HS-27A (cell line): Measurements from ENCODE around the gene ARID3A.
"Not testable (repeated sequence)": the region's sequence is repeated elsewhere in the genome, so short reads cannot be mapped to it uniquely, and the experiment has no call there.

Experiments
- DNase-seq: peaks from one replicate; pipeline ENCODE4 v3.0.0-alpha.2; 2012; ENCODE audit warnings: low read depth, missing footprints

ARID3A gene, protein sequence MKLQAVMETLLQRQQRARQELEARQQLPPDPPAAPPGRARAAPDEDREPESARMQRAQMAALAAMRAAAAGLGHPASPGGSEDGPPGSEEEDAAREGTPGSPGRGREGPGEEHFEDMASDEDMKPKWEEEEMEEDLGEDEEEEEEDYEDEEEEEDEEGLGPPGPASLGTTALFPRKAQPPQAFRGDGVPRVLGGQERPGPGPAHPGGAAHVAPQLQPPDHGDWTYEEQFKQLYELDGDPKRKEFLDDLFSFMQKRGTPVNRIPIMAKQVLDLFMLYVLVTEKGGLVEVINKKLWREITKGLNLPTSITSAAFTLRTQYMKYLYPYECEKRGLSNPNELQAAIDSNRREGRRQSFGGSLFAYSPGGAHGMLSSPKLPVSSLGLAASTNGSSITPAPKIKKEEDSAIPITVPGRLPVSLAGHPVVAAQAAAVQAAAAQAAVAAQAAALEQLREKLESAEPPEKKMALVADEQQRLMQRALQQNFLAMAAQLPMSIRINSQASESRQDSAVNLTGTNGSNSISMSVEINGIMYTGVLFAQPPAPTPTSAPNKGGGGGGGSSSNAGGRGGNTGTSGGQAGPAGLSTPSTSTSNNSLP

DNA sequence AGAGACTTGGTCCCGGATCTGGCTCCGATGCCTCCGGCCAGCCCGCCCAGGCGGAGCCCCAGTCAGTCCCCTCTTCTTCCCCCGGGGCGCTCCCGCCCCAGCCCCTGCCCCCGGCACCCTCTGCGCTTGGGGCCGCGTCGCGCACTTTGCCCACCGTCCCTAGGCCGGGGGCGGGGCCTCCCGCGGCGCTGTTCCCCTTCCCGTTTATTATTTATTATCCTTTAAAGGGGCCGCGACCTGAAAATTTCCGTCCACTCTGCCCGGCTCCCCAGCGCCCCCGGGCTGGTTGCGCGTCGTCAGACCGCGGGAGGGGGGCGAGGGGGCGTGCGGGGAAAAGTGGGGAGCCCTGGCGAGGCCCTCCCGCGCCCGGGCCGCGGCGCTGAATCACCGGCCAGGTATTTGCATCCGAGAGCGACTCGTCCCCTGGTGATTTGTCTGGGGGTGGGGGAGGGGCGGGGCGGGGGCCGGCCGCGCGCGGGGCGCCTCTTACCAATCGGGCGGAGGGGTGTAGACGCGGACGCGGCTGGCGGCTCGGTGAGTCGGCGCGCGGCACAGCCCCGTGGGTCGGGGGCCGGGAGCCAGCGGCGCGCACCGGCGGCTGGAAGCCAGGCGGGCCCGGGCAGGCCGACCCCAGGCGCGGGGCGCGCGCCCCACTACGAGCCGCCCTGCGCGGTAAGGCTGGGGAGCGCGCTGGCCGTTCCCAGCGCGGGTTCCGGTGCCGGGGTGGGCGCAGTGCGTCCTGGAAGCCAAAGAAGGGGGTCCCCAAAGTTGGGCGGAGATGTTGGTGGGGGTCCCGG is at the start of gene ARID3A:
TSS of gene ARID3A (plus strand) at position 510 of the 797 bp plus-strand sequence. CDS start 3,494 bp downstream, outside the sequence.
- DNase-seq, result peak; percentile 66

DNA sequence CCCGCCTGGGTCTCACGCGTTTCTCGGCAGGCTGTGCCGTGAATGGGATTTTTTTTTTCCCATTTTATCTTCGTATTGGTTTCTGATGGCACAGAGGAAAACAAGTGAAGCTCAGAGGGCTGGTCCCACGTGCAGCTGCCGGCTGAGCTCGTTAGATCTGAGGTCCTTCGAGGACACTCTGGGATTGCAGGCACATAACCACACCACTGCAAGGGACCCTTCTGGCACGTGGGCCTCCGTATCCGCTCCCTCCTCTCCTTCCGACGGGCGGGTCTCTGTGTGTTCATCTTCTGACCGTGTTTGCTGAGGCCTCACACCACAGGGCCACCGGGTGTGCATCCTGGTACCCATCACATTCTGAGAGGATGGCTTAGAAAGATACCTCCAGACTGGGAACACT is 49.7 kb upstream of the ARID3A start:
- DNase-seq, result no peak

DNA sequence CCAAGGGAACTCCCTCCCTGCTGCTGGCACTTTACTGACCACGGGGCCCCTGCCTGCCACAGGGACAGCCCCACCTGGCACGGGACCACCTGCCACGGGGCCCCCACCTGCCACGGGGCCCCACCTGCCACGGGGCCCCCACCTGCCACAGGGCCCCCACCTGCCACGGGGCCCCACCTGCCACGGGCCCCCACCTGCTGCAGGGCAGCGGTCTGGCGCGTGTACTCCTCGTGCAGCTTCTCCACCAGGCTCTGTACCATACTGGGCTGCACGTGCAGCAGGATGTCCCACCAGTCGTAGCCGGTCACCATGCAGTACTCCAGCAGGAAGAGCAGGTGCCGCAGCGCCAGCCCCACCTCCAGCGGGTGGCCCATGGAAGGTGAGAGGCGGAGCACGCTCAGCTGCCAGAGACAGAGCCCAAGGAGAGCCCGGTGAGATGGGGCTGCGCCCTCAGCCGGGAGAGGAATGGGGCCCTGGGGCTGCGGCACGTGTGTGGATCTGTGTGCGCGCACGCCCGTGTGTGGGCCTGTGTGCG is 49.0 kb upstream of the ARID3A start:
- no peak for DNase-seq

DNA sequence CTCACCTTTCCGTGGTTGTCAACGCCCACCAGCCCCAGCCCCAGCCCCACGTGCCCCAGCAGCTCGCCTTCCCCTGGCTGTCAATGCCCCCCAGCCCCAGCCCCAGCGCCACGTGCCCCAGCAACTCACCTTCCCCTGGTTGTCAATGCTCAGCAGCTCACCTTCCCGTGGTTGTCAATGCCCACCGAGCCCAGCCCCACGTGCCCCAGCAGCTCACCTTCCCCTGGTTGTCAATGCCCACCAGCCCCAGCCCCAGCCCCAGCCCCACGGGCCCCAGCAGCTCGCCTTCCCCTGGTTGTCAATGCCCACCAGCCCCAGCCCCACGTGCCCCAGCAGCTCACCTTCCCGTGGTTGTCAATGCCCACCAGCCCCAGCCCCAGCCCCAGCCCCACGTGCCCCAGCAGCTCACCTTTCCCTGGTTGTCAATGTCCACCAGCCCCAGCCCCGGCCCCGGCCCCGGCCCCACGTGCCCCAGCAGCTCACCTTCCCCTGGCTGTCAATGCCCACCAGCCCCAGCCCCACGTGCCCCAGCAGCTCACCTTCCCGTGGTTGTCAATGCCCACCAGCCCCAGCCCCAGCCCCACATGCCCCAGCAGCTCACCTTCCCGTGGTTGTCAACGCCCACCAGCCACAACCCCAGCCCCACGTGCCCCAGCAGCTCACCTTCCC is 47.7 kb upstream of the ARID3A start:
- DNase-seq, result not testable (repeated sequence)

DNA sequence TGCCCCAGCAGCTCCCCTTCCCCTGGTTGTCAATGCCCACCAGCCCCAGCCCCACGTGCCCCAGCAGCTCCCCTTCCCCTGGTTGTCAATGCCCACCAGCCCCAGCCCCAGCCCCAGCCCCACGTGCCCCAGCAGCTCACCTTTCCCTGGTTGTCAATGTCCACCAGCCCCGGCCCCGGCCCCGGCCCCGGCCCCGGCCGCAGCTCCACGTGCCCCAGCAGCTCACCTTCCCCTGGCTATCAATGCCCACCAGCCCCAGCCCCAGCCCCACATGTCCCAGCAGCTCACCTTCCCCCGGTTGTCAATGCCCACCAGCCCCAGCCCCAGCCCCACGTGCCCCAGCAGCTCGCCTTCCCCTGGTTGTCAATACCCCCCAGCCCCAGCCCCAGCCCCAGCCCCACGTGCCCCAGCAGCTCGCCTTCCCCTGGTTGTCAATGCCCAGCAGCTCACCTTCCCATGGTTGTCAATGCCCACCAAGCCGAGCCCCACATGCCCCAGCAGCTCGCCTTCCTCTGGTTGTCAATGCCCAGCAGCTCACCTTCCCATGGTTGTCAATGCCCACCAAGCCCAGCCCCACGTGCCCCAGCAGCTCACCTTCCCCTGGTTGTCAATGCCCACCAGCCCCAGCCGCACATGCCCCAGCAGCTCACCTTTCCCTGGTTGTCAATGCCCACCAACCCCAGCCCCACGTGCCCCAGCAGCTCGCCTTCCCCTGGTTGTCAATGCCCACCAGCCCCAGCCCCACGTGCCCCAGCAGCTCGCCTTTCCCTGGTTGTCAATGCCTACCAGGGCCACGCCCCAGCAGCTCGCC is 46.9 kb upstream of the ARID3A start:
- not testable (repeated sequence) for DNase-seq

DNA sequence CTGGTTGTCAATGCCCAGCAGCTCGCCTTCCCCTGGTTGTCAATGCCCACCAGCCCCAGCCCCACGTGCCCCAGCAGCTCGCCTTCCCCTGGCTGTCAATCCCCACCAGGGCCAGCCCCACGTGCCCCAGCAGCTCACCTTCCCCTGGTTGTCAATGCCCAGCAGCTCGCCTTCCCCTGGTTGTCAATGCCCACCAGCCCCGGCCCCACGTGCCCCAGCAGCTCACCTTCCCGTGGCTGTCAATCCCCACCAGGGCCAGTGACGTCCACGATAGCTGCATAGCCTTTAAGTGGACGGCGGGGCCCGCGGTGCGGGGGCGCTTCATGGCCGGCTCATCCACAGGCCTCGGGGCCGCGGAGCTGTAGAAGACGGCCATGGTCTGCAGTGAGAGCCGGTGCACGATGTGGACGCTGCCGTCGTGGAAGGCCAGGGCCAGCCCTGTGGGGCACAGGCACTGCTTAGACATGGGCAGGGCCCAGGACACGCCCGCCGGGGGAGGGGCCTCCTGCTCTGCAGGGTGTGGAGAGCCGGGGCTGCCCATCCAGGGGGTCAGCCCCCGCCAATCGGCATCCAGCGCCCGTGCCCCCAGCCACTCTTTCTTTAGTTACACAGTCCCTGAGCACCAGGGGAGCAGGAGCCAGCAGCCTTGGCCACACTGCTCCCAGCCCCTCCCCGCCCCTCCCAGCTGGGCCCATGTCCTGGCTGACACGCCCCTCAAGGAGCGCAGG is 46.0 kb upstream of the ARID3A start:
- DNase-seq, result no peak

DNA sequence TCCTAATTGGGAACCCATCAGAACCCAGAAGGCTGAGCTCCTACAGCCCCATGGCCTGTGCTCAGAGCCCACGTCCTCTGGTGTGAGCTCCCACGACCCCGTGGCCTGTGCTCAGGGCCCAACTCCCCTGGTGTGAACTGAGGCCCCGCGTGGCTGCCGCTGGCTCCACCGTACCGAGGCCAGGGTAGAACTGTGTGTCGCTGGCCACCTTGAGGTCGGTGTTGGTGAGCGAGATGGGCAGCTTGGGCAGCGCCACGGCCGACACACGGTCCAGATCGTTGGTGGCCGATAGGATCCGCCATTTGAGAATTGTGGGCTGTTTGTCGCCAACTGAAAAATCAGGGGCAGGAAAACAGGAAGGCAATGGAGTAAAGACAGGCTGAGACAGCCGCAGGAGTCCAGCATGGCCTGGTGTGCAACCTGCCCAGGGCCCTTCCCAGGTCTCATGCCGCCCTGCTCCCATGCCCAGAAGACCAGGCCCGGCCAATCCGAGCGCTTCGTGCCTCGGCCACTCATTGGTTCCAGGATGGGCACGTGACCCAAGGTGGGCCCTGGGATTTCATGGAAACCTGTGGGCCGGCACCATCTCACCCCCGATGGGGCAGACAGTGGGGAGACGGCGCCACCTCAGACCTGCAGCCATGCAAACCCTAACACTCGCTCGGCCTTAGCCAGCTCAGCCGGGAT is 44.3 kb upstream of the ARID3A start:
- DNase-seq, result no peak

DNA sequence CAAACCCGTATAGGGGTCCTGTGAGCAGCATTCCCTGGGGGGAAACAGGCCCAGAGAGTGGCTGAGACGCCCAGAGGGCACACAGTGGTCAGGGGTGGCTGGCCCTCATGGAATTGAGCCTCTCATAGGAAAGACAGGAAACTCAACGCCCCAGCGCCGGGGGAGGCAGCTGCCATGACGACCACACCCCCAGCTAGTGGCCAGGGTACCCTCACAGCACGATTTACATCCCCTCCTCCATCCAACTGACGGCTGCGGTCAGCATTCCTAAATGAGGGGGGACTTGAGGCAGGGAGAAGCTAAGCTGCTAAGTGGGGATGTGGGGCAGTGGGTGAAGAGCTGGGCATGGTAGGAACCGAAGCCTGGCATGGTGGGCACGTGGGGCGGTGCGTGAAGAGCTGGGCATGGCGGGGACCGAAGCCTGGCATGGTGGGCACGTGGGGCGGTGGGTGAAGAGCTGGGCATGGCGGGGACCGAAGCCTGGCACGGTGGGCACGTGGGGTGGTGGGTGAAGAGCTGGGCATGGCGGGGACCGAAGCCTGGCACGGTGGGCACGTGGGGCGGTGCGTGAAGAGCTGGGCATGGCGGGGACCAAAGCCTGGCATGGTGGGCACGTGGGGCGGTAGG is 42.9 kb upstream of the ARID3A start:
- no peak for DNase-seq

DNA sequence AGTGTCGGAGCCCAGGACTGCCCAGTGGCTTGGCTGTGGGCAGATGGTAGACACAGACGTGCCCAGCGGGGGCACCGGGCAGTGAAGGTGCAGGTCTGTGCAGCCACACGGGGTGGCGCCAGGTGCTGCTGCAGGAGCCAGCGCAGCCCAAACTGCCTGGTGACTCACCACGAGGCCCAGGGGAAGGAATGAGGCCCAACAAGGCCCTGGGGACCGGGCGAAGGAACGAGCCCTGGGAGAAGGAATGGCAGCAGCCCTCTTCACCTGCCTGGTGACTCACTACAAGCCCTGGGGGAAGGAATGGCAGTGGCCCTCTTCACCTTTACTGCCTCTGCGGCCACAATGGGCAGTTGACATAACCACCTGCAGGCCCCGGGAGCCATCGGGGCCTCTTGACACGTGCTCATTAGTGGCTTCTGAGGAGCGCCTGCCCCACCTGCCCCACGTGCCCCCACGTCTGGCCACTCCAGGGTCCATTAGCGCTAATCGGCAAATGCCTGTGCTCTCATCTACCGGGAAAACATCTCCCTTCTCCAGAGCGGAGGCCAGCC is 42.1 kb upstream of the ARID3A start:
- DNase-seq, result no peak

DNA sequence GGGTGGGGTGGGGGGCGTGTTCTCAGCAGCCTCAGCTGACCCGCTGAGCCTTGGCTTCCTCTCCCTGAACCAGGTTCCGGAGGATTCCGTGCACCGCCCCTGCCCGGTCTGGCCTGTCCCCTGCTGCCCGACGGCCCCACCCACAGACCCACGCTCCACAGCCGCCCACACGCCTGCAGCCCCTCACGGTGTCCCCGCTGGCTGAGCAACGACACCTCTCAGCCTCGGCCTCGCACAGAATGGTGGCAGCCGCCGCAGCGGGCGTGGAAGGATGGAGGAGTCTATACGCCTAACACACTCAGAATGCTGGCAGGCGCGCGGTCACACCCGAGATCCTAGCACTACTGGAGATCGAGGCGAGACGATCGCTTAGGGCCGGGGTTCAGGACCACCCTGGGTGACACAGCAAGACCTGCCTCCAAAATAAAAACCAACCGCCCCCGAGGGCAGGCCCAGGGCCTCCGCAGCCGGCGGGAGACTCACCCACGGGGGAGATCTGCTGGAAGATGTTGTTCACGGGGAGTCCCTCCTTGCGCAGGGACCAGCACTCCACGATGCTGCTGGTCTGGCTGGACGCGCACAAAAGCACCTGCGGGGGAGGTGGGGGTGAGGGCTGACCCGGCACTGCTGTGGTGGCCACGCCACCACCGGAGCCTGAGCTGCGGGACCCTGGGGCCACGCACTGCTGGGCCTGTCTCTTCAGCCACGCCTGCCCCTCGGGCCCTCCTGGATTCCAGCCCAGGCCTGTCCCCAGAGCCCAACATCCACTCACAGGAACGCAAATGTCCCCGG is 41.2 kb upstream of the ARID3A start:
- no peak for DNase-seq

DNA sequence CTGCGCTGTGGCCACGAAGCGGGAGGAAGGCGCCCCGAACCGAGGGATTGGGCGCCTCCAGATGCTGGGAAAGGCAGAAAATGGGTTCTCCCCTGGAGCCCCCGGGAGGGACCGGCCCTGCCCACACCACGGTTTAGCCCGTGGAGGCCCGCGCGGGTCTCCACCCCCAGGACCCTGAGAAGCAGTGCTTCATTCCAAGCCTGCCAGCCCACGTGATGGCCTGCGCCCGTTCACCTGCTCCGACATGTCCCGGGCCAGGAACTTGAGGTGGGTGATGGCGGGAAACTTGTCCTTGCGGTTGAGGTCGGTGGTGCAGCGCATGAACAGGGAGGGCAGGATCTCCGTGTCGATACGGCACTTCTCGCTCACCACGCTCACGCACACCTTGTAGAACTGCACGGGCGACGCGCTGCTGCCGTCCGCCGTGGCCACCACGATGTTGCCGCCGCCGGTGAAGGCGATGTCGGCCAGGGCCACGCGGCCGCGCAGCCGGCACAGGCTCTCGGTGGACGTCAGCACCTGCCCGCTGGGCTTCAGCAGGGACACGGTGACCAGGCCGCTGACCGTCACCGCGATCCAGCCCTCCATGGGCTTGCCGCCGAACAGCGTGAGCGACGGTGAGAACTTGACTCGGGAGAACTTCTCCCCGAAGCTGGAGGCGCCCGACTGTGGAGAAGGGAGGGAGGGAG is 40.2 kb upstream of the ARID3A start:
- no peak for DNase-seq

DNA sequence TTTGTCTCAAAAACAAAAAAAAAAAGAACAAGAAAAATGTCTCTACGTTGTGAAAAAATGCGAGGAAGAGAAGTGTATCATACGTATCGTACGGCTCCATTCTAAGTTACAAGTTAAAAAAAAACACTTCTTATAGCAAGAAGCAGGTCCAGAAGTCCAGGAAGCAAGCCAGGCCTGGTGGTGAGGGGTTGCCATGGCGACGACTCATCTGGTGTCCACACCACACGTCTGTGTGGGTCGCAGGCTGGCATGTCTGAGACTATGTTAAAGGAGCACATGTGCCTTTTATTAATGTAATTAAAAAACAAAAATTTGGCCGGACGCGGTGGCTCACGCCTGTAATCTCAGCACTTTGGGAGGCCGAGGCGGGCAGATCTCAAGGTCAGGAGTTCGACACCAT is 38.8 kb upstream of the ARID3A start:
- no peak for DNase-seq

DNA sequence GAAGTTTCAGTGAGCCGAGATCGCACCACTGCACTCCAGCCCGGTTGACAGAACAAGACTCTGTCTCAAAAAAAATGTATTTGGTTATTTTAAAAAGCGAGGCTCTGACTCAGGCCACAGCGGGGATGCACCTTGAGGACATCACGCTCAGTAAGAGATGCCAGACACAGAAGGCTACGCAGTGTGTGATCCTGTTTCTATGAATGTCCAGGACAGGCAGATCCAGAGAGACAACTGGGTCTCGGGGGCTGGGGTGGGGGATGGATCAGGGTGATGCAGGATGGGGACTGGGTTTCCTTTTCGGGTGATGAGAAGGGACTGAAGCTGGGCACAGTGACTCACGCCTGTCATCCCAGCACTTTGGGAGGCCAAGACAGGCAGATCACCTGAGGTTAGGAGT is 38.2 kb upstream of the ARID3A start:
- no peak for DNase-seq

DNA sequence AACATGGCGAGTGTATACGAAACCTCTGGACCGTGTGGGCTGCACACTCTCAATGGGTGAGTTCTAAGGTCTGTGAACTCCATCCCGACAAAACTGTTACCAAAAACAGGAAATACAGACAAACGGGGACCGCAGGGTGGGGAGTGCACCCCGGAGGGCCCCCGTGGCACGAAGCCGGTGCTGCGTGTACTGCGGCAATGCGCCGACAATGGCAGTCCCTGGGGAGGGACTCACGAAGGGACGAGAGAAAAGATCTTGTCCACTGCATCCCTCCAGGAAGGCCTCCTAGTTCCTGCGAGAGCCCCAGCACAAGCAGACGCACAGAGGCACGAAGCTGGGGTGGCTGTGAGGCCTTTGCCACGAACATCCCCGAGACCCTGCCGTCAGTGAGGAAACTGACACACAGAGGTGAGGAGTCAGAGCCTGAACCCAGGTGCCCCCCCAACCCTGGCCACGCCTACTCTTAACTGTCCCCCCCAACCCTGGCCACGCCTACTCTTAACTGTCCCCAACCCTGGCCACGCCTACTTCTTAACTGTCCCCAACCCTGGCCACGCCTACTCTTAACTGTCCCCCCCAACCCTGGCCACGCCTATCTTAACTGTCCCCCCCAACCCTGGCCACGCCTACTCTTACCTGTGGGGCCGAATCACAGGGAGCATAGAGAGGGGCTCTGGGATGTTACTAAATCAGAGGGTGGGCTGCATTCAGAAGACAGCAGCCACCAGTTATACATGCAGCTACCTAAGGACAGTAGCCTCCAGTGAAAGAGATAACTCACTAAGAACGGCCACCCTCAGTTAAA is 37.1 kb upstream of the ARID3A start:
- no peak for DNase-seq

DNA sequence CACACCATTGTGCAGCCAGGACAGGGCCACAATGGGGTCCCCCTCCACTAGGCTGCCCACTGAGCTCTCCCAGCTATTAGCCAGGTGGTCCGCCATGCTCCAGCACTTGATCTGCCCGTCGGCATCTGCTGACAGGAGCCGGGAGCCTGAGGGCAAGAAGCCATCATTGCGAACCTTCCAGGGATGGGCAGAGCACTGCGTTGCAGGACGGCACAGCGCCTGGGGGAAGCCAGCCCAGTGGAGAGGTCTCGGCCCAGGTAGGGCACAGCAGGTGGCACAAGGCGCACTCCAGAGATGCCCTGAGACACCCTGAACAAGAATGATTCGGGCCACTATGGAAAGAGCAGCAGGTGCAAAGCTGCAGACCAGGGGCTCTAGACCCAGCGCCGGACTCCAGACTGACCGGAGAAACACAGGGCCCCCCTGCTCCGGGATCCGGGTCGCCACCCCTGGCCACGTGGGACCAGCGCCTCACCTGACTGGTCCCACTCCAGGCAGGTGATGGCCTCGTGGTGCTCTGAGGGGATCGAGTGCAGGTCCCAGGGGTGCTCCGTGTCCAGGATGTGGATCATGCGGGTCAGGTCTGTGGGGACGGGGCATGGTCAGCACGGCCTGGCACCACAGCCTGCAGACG is 36.1 kb upstream of the ARID3A start:
- no peak for DNase-seq

DNA sequence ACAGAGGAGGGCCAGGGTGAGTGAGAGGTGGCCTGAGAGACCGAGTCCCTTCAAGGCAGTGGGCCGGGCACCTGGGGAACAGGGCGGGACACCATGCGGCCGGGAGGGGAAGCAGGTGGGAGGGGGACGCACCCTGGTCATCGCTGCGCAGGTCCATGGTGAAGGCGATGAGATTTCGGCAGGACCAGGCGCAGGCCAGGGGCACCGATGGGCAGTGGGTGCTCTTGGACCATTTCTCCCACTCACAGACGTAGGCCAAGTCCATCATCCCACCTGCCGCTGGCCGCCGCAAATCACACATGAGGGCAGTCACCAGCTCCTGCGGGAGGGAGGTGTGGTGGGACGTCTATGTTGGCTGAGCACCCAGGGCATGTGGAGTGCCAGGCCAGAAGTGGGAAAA is 35.0 kb upstream of the ARID3A start:
- DNase-seq, result no peak
